SU-DHL-6 (cell line): ENCODE results near the gene SRD5A1.

Source experiments
- H2AFZ ChIP-seq: fragments of 200-600 bp; sonication (generic); 2 replicates; pipeline ENCODE4 v1.6.1; 2014; ENCODE audit warnings: low read depth, mild to moderate bottlenecking, moderate library complexity, mixed read lengths, antibody characterized with exemption, low read length; ENCODE audit not compliant: severe bottlenecking
- H3F3A ChIP-seq: fragments of 200-600 bp; shearing (Covaris generic); 2 replicates; pipeline ENCODE4 v1.6.0; 2016; ENCODE audit warnings: antibody characterized with exemption, mild to moderate bottlenecking; ENCODE audit not compliant: insufficient read depth
- H3K27ac ChIP-seq: fragments of 200-600 bp; sonication (generic); 2 replicates; pipeline ENCODE4 v1.5.1; 2016; ENCODE audit warnings: low read depth, mild to moderate bottlenecking, low read length, moderate library complexity, mixed read lengths
- H3K27me3 ChIP-seq: fragments of 200-600 bp; sonication (generic), shearing (Covaris generic); 2 replicates; pipeline ENCODE4 v1.6.0; 2014; ENCODE audit warnings: mild to moderate bottlenecking, low read length
- H3K36me3 ChIP-seq: fragments of 200-600 bp; sonication (generic); 2 replicates; pipeline ENCODE4 v1.6.1; 2014; ENCODE audit warnings: mild to moderate bottlenecking, low read length, mixed read lengths
- H3K4me2 ChIP-seq: fragments of 300-600, 200-600 bp; shearing (Covaris generic), sonication (generic); 2 replicates; pipeline ENCODE4 v1.6.0; 2014; ENCODE audit warnings: low read length, low read depth, mild to moderate bottlenecking; ENCODE audit not compliant: poor library complexity, severe bottlenecking
- H3K4me3 ChIP-seq: fragments of 200-600 bp; sonication (generic); 2 replicates; pipeline ENCODE4 v1.5.1; 2014; ENCODE audit warnings: antibody characterized with exemption, low read length, mild to moderate bottlenecking, mixed read lengths; ENCODE audit not compliant: insufficient read depth, poor library complexity, severe bottlenecking
- H3K79me2 ChIP-seq: fragments of 200-600 bp; sonication (generic); 2 replicates; pipeline ENCODE4 v1.6.1; 2014; ENCODE audit warnings: mild to moderate bottlenecking, low read length, moderate library complexity; ENCODE audit not compliant: insufficient read depth
- H3K9ac ChIP-seq: fragments of 200-600 bp; sonication (generic); 2 replicates; pipeline ENCODE4 v1.7.0; 2014; ENCODE audit warnings: mild to moderate bottlenecking, low read length
- H3K9me2 ChIP-seq: fragments of 200-600 bp; sonication (generic); replicated peaks from 2 replicates; pipeline ENCODE4 v1.6.1; 2014; ENCODE audit warnings: low read length; ENCODE audit not compliant: insufficient read depth
- H3K9me3 ChIP-seq: fragments of 200-600 bp; sonication (generic); 2 replicates; pipeline ENCODE4 v1.6.1; 2014; ENCODE audit warnings: low read length, mixed read lengths; ENCODE audit not compliant: insufficient read depth
- H4K20me1 ChIP-seq: fragments of 200-600 bp; sonication (generic); 2 replicates; pipeline ENCODE4 v1.6.1; 2014; ENCODE audit warnings: low read depth, mild to moderate bottlenecking, antibody characterized with exemption, low read length, moderate library complexity, mixed read lengths
- CTCF ChIP-seq: fragments of 200-600 bp; sonication (generic); IDR thresholded peaks from one replicate; pipeline ENCODE4 v1.5.1; 2017; ENCODE audit warnings: antibody characterized with exemption, mild to moderate bottlenecking, low read length, moderate library complexity; ENCODE audit not compliant: insufficient read depth, poor library complexity, severe bottlenecking
- EZH2phosphoT487 ChIP-seq: fragments of 200-600 bp; sonication (generic), shearing (Covaris generic); conservative IDR thresholded peaks from 2 replicates; pipeline ENCODE4 v1.6.1; 2018; ENCODE audit warnings: mild to moderate bottlenecking, antibody characterized with exemption, low read length, moderate library complexity, mixed read lengths

SRD5A1 gene

GRCh38 chr5:6705959-6706358 is 72.7 kb downstream of the SRD5A1 start:
- no peak overlapping the region for H3K27ac ChIP-seq
- no peaks in the 10 kb centered on the region for H4K20me1 ChIP-seq
- H3K27me3 ChIP-seq: no peaks in the 10 kb centered on the region
- H3K4me3 ChIP-seq: no peak overlapping the region
- no peaks in the 10 kb centered on the region for H3F3A ChIP-seq
- no peak overlapping the region for H3K4me2 ChIP-seq
- no peak overlapping the region for H2AFZ ChIP-seq
- no peak for TF ChIP-seq EZH2phosphoT487
- TF ChIP-seq CTCF: no peak
- H3K9me2 ChIP-seq: no peaks in the 10 kb centered on the region
- H3K79me2 ChIP-seq: no peaks in the 10 kb centered on the region
- H3K36me3 ChIP-seq: no peaks in the 10 kb centered on the region
- no peak overlapping the region for H3K9ac ChIP-seq
- H3K9me3 ChIP-seq: no peaks in the 10 kb centered on the region

- Histone ChIP-seq H3K9me3 (no peaks in the 10 kb centered on the region), H2AFZ (no peak overlapping the region), H3K36me3 (no peaks in the 10 kb centered on the region), H4K20me1 (no peaks in the 10 kb centered on the region), H3K4me3 (no peak overlapping the region), H3F3A (no peaks in the 10 kb centered on the region), H3K79me2 (no peaks in the 10 kb centered on the region), H3K4me2 (no peak overlapping the region), H3K27me3 (no peaks in the 10 kb centered on the region), H3K9me2 (no peaks in the 10 kb centered on the region), H3K9ac (no peak overlapping the region), H3K27ac (no peak overlapping the region)
- TF ChIP-seq EZH2phosphoT487: no peak
- TF ChIP-seq CTCF: no peak
Observed at GRCh38 chr5:6707852-6708251, 74.6 kb downstream of the SRD5A1 start.

GRCh38 chr5:6708814-6709213 is 75.6 kb downstream of the SRD5A1 start:
- no peaks in the 10 kb centered on the region for H3K36me3 ChIP-seq
- H3K9ac ChIP-seq: no peak overlapping the region
- H3K4me3 ChIP-seq: no peak overlapping the region
- H2AFZ ChIP-seq: no peak overlapping the region
- H3K4me2 ChIP-seq: no peak overlapping the region
- H3K27me3 ChIP-seq: no peaks in the 10 kb centered on the region
- no peaks in the 10 kb centered on the region for H3K9me2 ChIP-seq
- H3K9me3 ChIP-seq: no peaks in the 10 kb centered on the region
- no peaks in the 10 kb centered on the region for H4K20me1 ChIP-seq
- H3K79me2 ChIP-seq: no peaks in the 10 kb centered on the region
- no peak overlapping the region for H3K27ac ChIP-seq
- TF ChIP-seq EZH2phosphoT487 (no peak), CTCF (no peak)
- no peaks in the 10 kb centered on the region for H3F3A ChIP-seq
